HFFc6 (cell line): Measurements from ENCODE around the gene GMFB. TPM values are rescaled to one million over a fixed set of nuclear protein-coding genes. Genes with fewer than 3 reads are reported as not detected.
A peak's percentile ranks its signal among the peaks of the same experiment; 100 is the strongest.

ENCODE experiments used
- DNase-seq: peaks from one replicate; pipeline ENCODE4 v3.0.0-alpha.2; 2018
- H3K27ac Mint-ChIP-seq: 2 replicates; pipeline ENCODE4 v1.8.0; 2020; ENCODE audit warnings: mild to moderate bottlenecking, mixed read lengths
- H3K27me3 Mint-ChIP-seq: 2 replicates; pipeline ENCODE4 v1.8.0; 2021; ENCODE audit warnings: mild to moderate bottlenecking, moderate library complexity, mixed read lengths; ENCODE audit not compliant: insufficient read depth
- H3K36me3 Mint-ChIP-seq: 2 replicates; pipeline ENCODE4 v1.8.0; 2021; ENCODE audit warnings: low read depth, mixed read lengths
- H3K4me1 Mint-ChIP-seq: 2 replicates; pipeline ENCODE4 v1.8.0; 2020; ENCODE audit warnings: low read depth, mixed read lengths
- H3K4me3 Mint-ChIP-seq: 2 replicates; pipeline ENCODE4 v1.8.0; 2020; ENCODE audit warnings: mild to moderate bottlenecking, moderate library complexity, mixed read lengths
- H3K9me3 Mint-ChIP-seq: 2 replicates; pipeline ENCODE4 v1.8.0; 2020; ENCODE audit warnings: mild to moderate bottlenecking, mixed read lengths
- total RNA-seq, 6 experiments: library from RNA; stranded (reverse); fragmentation: NEBNext Ultra II Directional; extraction: Animal tissue kit (Norgen Biotek cat#: 25700); gene quantifications; 2 replicates in 1 of 6; 3 replicates in 5 of 6; pipeline ENCODE4 v1.2.3, GENCODE V29; 2021
- TF ChIP-seq, protein P1 (sequence below): fragments of 200-600 bp; sonication (generic); IDR thresholded peaks from 2 replicates; pipeline ENCODE4 v1.5.0; 2021; ENCODE audit warnings: antibody characterized with exemption, mild to moderate bottlenecking

Gene GMFB
- total RNA-seq, 6 experiments from 2014 or later = 70.9 to 98.7 (median 77.1) TPM

DNA sequence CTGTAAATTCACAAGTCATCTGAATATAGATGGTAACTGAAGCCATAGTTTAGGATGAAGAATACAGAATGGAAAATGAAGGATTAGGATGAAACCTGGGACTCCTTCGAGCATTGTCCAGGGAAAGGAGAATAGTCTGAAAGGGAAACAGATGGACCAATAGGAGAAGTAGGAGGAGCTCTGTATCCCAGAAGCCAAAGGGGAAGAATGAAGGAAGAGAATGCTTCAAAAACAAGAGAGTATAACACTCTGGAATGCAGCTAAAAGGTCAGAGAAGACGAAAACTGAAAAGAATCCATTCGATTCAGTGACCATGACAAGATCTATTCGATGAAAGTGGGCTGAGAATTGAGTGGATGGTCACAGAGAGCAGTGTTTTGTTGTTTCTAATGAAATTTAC lies 1.0 kb downstream of the GMFB start:
- peak overlapping the region; percentile 80 for H3K27ac Mint-ChIP-seq
- H3K9me3 Mint-ChIP-seq = no peaks in the 10 kb centered on the region
- DNase-seq = peak; percentile 49
- peak overlapping the region; percentile 85 for H3K4me3 Mint-ChIP-seq
- H3K4me1 Mint-ChIP-seq = peaks cover 67% of the 10 kb centered on the region
- H3K36me3 Mint-ChIP-seq = peaks cover 41% of the 10 kb centered on the region
- H3K27me3 Mint-ChIP-seq = peaks cover 2% of the 10 kb centered on the region
- TF ChIP-seq, protein P1, sequence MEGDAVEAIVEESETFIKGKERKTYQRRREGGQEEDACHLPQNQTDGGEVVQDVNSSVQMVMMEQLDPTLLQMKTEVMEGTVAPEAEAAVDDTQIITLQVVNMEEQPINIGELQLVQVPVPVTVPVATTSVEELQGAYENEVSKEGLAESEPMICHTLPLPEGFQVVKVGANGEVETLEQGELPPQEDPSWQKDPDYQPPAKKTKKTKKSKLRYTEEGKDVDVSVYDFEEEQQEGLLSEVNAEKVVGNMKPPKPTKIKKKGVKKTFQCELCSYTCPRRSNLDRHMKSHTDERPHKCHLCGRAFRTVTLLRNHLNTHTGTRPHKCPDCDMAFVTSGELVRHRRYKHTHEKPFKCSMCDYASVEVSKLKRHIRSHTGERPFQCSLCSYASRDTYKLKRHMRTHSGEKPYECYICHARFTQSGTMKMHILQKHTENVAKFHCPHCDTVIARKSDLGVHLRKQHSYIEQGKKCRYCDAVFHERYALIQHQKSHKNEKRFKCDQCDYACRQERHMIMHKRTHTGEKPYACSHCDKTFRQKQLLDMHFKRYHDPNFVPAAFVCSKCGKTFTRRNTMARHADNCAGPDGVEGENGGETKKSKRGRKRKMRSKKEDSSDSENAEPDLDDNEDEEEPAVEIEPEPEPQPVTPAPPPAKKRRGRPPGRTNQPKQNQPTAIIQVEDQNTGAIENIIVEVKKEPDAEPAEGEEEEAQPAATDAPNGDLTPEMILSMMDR = no peak

DNA sequence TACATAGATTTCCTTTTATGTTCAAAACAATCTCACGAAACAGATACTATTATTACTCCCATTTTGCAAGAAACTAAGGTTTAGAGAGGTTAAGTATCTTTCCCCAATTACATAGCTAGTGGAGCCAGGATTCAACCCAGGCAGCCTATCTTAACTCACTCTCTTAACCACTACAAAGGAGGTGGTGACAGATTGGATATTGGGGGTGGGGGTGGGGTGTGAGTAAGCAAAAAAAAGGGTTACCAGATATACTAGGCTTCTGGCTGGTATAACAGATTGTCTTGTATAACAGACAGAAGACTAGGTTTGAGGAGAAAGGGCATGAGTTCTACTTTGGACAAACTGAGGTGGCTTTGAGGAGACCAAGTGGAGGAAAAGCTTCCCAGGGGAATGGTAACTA lies 2.1 kb downstream of the GMFB start:
- peaks cover 2% of the 10 kb centered on the region for H3K27me3 Mint-ChIP-seq
- TF ChIP-seq, protein P1 = no peak
- peak overlapping the region; percentile 85 for H3K4me3 Mint-ChIP-seq
- no peaks in the 10 kb centered on the region for H3K9me3 Mint-ChIP-seq
- peaks cover 77% of the 10 kb centered on the region for H3K4me1 Mint-ChIP-seq
- peaks cover 48% of the 10 kb centered on the region for H3K36me3 Mint-ChIP-seq
- peak overlapping the region; percentile 4; the same call in 1 of the 2 replicates for H3K27ac Mint-ChIP-seq
- DNase-seq = no peak

DNA sequence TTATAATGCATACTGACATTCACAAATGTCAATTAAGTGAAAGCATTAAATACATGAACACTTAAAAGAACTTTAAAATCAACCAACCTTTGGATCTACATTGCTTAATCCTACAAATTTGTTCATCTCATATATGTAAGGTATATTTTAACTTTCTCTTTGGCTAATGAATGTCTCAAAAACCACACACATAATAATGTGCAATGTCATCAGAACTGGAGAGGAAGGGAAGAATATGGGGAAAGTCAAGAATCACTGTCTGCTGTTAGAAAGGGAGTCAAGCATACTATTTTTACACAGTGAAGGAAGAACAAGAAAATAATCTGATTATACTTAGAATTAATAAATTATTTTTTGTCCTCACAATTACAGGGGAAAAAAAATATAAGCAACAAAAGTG lies 4.9 kb downstream of the GMFB start:
- Mint-ChIP-seq H3K36me3 (peaks cover 48% of the 10 kb centered on the region), H3K27ac (0 out of 2 replicates have a peak overlapping the region, but pooled peaks have one; percentile 24), H3K4me3 (no peak overlapping the region), H3K9me3 (no peaks in the 10 kb centered on the region), H3K4me1 (peaks cover 66% of the 10 kb centered on the region), H3K27me3 (no peaks in the 10 kb centered on the region)
- TF ChIP-seq, protein P1 = no peak
- no peak for DNase-seq

DNA sequence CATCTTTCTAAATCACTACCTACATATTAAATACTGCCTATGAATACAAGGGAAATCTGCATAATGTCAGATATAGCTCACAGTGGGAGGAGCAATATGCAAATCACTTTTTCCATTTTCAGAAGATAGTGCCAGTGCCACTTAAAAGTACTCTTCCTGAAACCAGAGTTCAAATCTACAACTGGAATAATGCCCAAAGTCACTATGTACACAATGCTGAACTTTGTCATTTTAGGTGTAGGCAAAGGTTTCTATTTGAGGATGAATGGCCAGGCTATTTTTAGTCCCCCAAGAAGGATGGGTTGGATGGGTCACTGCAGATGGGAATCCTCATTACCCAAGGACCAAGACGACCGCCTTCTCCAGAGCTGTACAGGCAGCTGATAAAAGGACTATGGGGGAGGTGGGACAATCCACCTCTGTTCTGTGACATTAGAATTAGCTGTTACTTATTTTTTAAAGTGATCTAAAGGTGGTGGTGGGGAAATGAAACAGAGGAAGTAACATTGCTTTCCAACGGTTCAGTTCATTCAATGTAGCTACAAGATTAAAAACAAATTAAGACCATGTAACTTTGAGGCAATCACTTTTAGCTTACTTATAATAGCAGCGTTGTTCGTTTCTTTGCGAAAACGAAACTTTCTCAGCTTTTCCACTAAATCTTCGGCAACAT lies 5.6 kb downstream of the GMFB start:
- peaks cover 66% of the 10 kb centered on the region for H3K4me1 Mint-ChIP-seq
- H3K27me3 Mint-ChIP-seq = no peaks in the 10 kb centered on the region; the same call in 1 of the 2 replicates
- no peak overlapping the region for H3K4me3 Mint-ChIP-seq
- no peaks in the 10 kb centered on the region for H3K9me3 Mint-ChIP-seq
- H3K36me3 Mint-ChIP-seq = peaks cover 54% of the 10 kb centered on the region
- TF ChIP-seq, protein P1 = no peak
- peak overlapping the region; percentile 17; the same call in 1 of the 2 replicates for H3K27ac Mint-ChIP-seq
- no peak for DNase-seq

DNA sequence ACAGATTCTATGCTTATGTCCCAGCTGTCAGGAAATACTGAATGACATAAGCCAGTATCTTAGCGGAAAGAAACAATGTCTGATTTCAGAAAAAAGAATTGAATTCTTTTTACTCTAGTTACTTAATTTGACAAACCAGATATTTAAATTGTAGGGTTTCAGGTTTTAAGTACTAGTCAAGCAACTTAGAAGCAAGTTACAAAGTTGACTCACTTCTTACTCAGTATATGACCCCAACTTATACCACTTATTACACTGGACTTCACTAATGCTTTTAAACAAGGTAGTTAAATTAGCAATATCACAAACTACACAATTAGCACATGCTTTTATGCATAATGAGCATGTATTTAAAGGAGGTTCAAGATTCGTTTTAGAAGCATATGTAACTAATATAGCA lies 7.1 kb downstream of the GMFB start:
- no peak for DNase-seq
- H3K27ac Mint-ChIP-seq = no peak overlapping the region
- H3K27me3 Mint-ChIP-seq = no peaks in the 10 kb centered on the region; the same call in 1 of the 2 replicates
- TF ChIP-seq, protein P1 = no peak
- peaks cover 52% of the 10 kb centered on the region for H3K36me3 Mint-ChIP-seq
- H3K4me3 Mint-ChIP-seq = no peak overlapping the region; the same call in 1 of the 2 replicates
- H3K4me1 Mint-ChIP-seq = peaks cover 57% of the 10 kb centered on the region
- no peaks in the 10 kb centered on the region for H3K9me3 Mint-ChIP-seq
